PFSK-1 (cell line): ENCODE measurements around the gene ADAM10.

Experiments
- POLR2AphosphoS5 ChIP-seq: IDR thresholded peaks from 2 replicates; pipeline ENCODE4 v1.6.1; 2012; ENCODE audit warnings: low read depth, mild to moderate bottlenecking, control low read depth, low read length, moderate library complexity
- REST ChIP-seq, 2 experiments: IDR thresholded peaks; 2 replicates each; pipeline versions ENCODE4 v1.6.1 to v1.8.0; 2011 to 2012; ENCODE audit warnings: low read depth in 2 of 2, low read length in 2 of 2, control low read depth in 1 of 2, inconsistent platforms in 1 of 2, mild to moderate bottlenecking in 1 of 2, moderate library complexity in 1 of 2; ENCODE audit not compliant: insufficient read depth in 1 of 2
- SIN3A ChIP-seq: IDR thresholded peaks from 2 replicates; pipeline ENCODE4 v1.6.1; 2012; ENCODE audit warnings: mild to moderate bottlenecking, low read length, moderate library complexity, borderline replicate concordance; ENCODE audit not compliant: insufficient read depth
- TAF1 ChIP-seq: IDR thresholded peaks from 2 replicates; pipeline ENCODE4 v1.6.1; 2012; ENCODE audit warnings: low read length, control low read depth, borderline replicate concordance; ENCODE audit not compliant: insufficient read depth

- no peak for TF ChIP-seq POLR2AphosphoS5
- no peak for TF ChIP-seq SIN3A
- TF ChIP-seq TAF1, result no peak
- no peak for TF ChIP-seq REST (IDR thresholded peaks at IDR 0.05; ENCODE audit: insufficient read depth in 1 of 2, low read depth in 2 of 2, low read length in 2 of 2)
These were observed 3.3 kb downstream of the ADAM10 start for GRCh38 chr15:58746174-58746573.
